ENCODE data around the gene GTF3C1. TPM values are rescaled to one million over a fixed set of nuclear protein-coding genes. Genes with fewer than 3 reads are reported as not detected.

GTF3C1 gene
- total RNA-seq, 4 donors from 2014 or later, result 73.2 to 247 (median 85.3) TPM

DNA sequence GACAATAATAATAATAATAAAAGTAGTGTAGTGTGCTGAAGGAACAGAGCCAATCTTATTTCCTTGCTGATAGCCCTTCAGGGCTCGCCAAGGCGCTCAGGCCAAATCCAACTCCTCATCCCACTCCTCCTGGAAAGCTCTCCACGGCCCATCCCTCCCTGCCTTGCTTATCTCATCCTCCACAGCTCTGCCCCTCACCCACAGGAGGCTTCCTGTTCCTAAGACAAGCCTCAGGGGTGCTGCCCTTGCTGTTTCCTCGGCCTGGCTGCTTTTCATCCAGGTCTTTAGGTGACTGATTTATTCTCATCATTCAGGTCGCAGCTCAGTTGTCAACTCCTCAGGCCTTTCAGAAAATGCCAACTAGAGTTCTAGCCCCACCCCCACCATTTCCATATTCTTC lies 11.2 kb downstream of the GTF3C1 start:
- no peak for DNase-seq
- Histone ChIP-seq H3K36me3 (no peaks in the 10 kb centered on the region), H3K27ac (no peak overlapping the region), H3K4me1 (no peaks in the 10 kb centered on the region), H3K9me3 (no peaks in the 10 kb centered on the region), H3K27me3 (no peaks in the 10 kb centered on the region), H3K4me3 (no peak overlapping the region)
- intact Hi-C loops (cut with DNase I; ENCODE audit: low total_unique reads), result no loop called here
- no peak for TF ChIP-seq CTCF (IDR thresholded peaks at IDR 0.05)
- no peak for TF ChIP-seq POLR2A (IDR thresholded peaks at IDR 0.05)

DNA sequence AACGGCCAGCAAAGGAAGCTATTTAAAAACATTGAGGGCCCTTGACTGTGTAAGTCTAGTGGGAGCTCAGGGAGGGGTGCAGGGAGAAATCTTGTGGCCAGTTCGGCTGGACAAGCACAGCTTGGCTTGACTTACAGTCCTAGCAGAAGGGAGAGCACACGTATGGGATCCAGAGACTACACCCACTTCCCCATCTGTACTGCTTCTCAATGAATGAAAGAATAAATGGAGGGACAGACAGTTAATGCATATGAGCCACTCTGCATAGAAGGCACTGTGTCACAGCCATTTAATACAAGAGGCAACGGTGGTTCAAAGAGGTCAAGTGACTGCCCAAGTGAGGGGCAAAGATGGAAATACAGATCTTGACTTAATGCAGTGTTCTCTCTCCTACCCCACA lies 15.5 kb downstream of the GTF3C1 start:
- Histone ChIP-seq H3K36me3 (no peaks in the 10 kb centered on the region), H3K9me3 (no peaks in the 10 kb centered on the region), H3K27me3 (no peaks in the 10 kb centered on the region), H3K4me1 (no peaks in the 10 kb centered on the region), H3K4me3 (no peak overlapping the region), H3K27ac (no peak overlapping the region)
- TF ChIP-seq POLR2A (IDR thresholded peaks at IDR 0.05), result no peak
- no peak for TF ChIP-seq CTCF (IDR thresholded peaks at IDR 0.05)
- intact Hi-C loops (cut with DNase I; ENCODE audit: low total_unique reads), result no loop called here
- DNase-seq, result no peak

GRCh38 chr16:27531826-27532800 lies 17.6 kb downstream of the GTF3C1 start:
- Histone ChIP-seq H3K36me3 (no peaks in the 10 kb centered on the region), H3K27me3 (no peaks in the 10 kb centered on the region), H3K27ac (no peak overlapping the region), H3K9me3 (no peaks in the 10 kb centered on the region), H3K4me1 (no peaks in the 10 kb centered on the region), H3K4me3 (no peak overlapping the region)
- no peak for DNase-seq
- TF ChIP-seq CTCF (IDR thresholded peaks at IDR 0.05) (no peak), POLR2A (IDR thresholded peaks at IDR 0.05) (no peak)
- intact Hi-C loops (cut with DNase I; ENCODE audit: low total_unique reads), result no loop called here

DNA sequence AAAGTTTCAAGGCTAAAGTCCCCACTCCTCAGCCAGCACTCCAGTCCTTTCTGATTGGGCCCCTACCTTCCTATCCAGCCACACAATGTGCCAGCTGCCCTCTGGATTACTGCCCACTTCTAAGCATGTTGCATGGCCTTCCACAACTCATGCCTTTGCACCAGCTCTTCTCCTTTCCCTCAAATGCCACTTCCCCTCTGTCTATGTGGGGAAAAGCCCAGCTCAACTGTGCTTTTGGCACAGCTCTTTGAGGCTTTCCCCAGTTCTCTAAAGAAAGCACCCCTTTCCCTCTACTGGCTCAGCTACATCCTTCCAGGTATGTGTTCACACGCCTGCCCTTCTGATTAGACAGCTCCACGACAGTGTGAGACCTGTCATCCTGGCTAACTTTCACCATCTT lies 18.5 kb downstream of the GTF3C1 start:
- Histone ChIP-seq H3K27ac (no peak overlapping the region), H3K4me3 (no peak overlapping the region), H3K4me1 (no peaks in the 10 kb centered on the region), H3K9me3 (no peaks in the 10 kb centered on the region), H3K36me3 (no peaks in the 10 kb centered on the region), H3K27me3 (no peaks in the 10 kb centered on the region)
- intact Hi-C loops (cut with DNase I; ENCODE audit: low total_unique reads), result no loop called here
- TF ChIP-seq POLR2A (IDR thresholded peaks at IDR 0.05), result no peak
- no peak for TF ChIP-seq CTCF (IDR thresholded peaks at IDR 0.05)
- DNase-seq, result no peak

- Histone ChIP-seq H3K27me3 (no peaks in the 10 kb centered on the region), H3K4me3 (no peak overlapping the region), H3K4me1 (no peaks in the 10 kb centered on the region), H3K9me3 (no peaks in the 10 kb centered on the region), H3K27ac (no peak overlapping the region), H3K36me3 (no peaks in the 10 kb centered on the region)
- intact Hi-C loops (cut with DNase I; ENCODE audit: low total_unique reads), result no loop called here
- TF ChIP-seq CTCF (IDR thresholded peaks at IDR 0.05), result no peak
- no peak for TF ChIP-seq POLR2A (IDR thresholded peaks at IDR 0.05)
- no peak for DNase-seq
These were observed 19.8 kb downstream of the GTF3C1 start for GRCh38 chr16:27529962-27530361.

Measured in uterus (tissue), 4 donors.